GM23338 (cell line): ENCODE results near the gene F2. TPM values are rescaled to one million over a fixed set of nuclear protein-coding genes. Genes with fewer than 3 reads are reported as not detected.
A peak's percentile ranks its signal among the peaks of the same experiment; 100 is the strongest.

Source experiments
- ATAC-seq: fragments of 200-7000 bp; cut with Tn5 transposase; 3 replicates; pipeline ENCODE4 v1.9.1; 2020
- DNase-seq: peaks from one replicate; pipeline ENCODE4 v3.0.0-alpha.2; 2015; ENCODE audit warnings: low spot score
- H2AFZ ChIP-seq: fragments of 200-600 bp; sonication (generic); 2 replicates; pipeline ENCODE4 v1.8.0; 2016; ENCODE audit warnings: antibody characterized with exemption, mild to moderate bottlenecking, moderate library complexity
- H3F3A ChIP-seq: fragments of 200-600 bp; sonication (generic); replicated peaks from 2 replicates; pipeline ENCODE4 v1.8.0; 2017; ENCODE audit warnings: antibody characterized with exemption, mixed run types, low read depth
- H3K27ac ChIP-seq: fragments of 200-600 bp; sonication (generic); 2 replicates; pipeline ENCODE4 v1.6.1; 2016; ENCODE audit warnings: low read depth
- H3K27me3 ChIP-seq: fragments of 200-600 bp; sonication (generic); 2 replicates; pipeline ENCODE4 v1.8.0; 2016; ENCODE audit warnings: mild to moderate bottlenecking, mixed run types, moderate library complexity; ENCODE audit not compliant: insufficient read depth
- H3K36me3 ChIP-seq: fragments of 200-600 bp; sonication (generic); 2 replicates; pipeline ENCODE4 v1.8.0; 2016; ENCODE audit warnings: mild to moderate bottlenecking; ENCODE audit not compliant: insufficient read depth
- H3K4me1 ChIP-seq: fragments of 200-600 bp; sonication (generic); 2 replicates; pipeline ENCODE4 v1.8.0; 2016; ENCODE audit warnings: mild to moderate bottlenecking, moderate library complexity; ENCODE audit not compliant: insufficient read depth
- H3K4me2 ChIP-seq: fragments of 200-600 bp; sonication (generic); 2 replicates; pipeline ENCODE4 v1.7.1; 2017; ENCODE audit warnings: mixed run types
- H3K4me3 ChIP-seq: fragments of 200-600 bp; sonication (generic); 2 replicates; pipeline ENCODE4 v1.6.1; 2016; ENCODE audit warnings: mixed run types
- H3K79me2 ChIP-seq: fragments of 200-600 bp; sonication (generic); replicated peaks from 2 replicates; pipeline ENCODE4 v1.8.0; 2017; ENCODE audit warnings: mild to moderate bottlenecking; ENCODE audit not compliant: insufficient read depth
- H3K9me2 ChIP-seq: fragments of 200-600 bp; sonication (generic); 2 replicates; pipeline ENCODE4 v1.8.0; 2017; ENCODE audit not compliant: insufficient read depth
- H4K20me1 ChIP-seq: fragments of 200-600 bp; sonication (generic); replicated peaks from 2 replicates; pipeline ENCODE4 v1.8.0; 2017; ENCODE audit warnings: mild to moderate bottlenecking; ENCODE audit not compliant: insufficient read depth
- H3K27ac Mint-ChIP-seq: 2 replicates; pipeline ENCODE4 v1.8.0; 2020; ENCODE audit warnings: inconsistent platforms, mild to moderate bottlenecking, moderate library complexity, mixed read lengths
- H3K27me3 Mint-ChIP-seq: 3 replicates; pipeline ENCODE4 v1.8.0; 2022; ENCODE audit warnings: low read depth, mild to moderate bottlenecking, moderate library complexity, mixed read lengths, inconsistent platforms; ENCODE audit not compliant: insufficient read depth, poor library complexity
- H3K36me3 Mint-ChIP-seq: 3 replicates; pipeline ENCODE4 v1.8.0; 2021; ENCODE audit warnings: low read depth, mild to moderate bottlenecking, inconsistent platforms, moderate library complexity, mixed read lengths
- H3K4me1 Mint-ChIP-seq: 3 replicates; pipeline ENCODE4 v1.8.0; 2020; ENCODE audit warnings: mild to moderate bottlenecking, inconsistent platforms, mixed read lengths
- H3K4me3 Mint-ChIP-seq: 3 replicates; pipeline ENCODE4 v1.8.0; 2021; ENCODE audit warnings: moderate library complexity, mild to moderate bottlenecking, inconsistent platforms, mixed read lengths
- H3K9me3 Mint-ChIP-seq: 3 replicates; pipeline ENCODE4 v1.8.0; 2020; ENCODE audit warnings: moderate library complexity, mild to moderate bottlenecking, inconsistent platforms, mixed read lengths
- CREB1 ChIP-seq: fragments of 250-450 bp; sonication (Bioruptor Pico); IDR thresholded peaks from 2 replicates; pipeline ENCODE4 v1.5.0; 2020; ENCODE audit warnings: low read depth, mild to moderate bottlenecking, moderate library complexity
- CTCF ChIP-seq, 2 experiments: fragments of 200-600 bp in 1 of 2; sonication (generic) in 1 of 2; conservative IDR thresholded peaks; 2 replicates each; pipeline versions ENCODE4 v1.5.1 to v1.6.1; 2016 to 2017; ENCODE audit warnings: antibody characterized with exemption in 2 of 2, low read depth in 2 of 2, mild to moderate bottlenecking in 2 of 2, moderate library complexity in 1 of 2
- ETS1 ChIP-seq: IDR thresholded peaks from 2 replicates; pipeline ENCODE4 v1.6.1; 2016; ENCODE audit warnings: antibody characterized with exemption
- EZH2 ChIP-seq: fragments of 200-600 bp; sonication (generic); IDR thresholded peaks from one replicate; pipeline ENCODE4 v1.8.0; 2017; ENCODE audit warnings: antibody characterized with exemption, mild to moderate bottlenecking, low read depth; ENCODE audit not compliant: unreplicated experiment
- EZH2phosphoT487 ChIP-seq: fragments of 200-600 bp; sonication (generic); IDR thresholded peaks from one replicate; pipeline ENCODE4 v1.8.1; 2018; ENCODE audit warnings: antibody characterized with exemption; ENCODE audit not compliant: unreplicated experiment
- JUNB ChIP-seq: IDR thresholded peaks from one replicate; pipeline ENCODE4 v1.6.1; 2016; ENCODE audit warnings: antibody characterized with exemption; ENCODE audit not compliant: unreplicated experiment
- NANOG ChIP-seq: IDR thresholded peaks from 2 replicates; pipeline ENCODE4 v1.6.1; 2016; ENCODE audit warnings: antibody characterized with exemption, borderline replicate concordance
- POLR2AphosphoS5 ChIP-seq: IDR thresholded peaks from 2 replicates; pipeline ENCODE4 v1.6.1; 2016; ENCODE audit warnings: antibody characterized with exemption, low read depth
- REST ChIP-seq: IDR thresholded peaks from one replicate; pipeline ENCODE4 v1.6.1; 2018; ENCODE audit warnings: antibody characterized with exemption; ENCODE audit not compliant: unreplicated experiment
- STAT1 ChIP-seq: IDR thresholded peaks from one replicate; pipeline ENCODE4 v1.6.1; 2016; ENCODE audit warnings: antibody characterized with exemption; ENCODE audit not compliant: unreplicated experiment
- ZNF114 ChIP-seq: fragments of 250-450 bp; sonication (Bioruptor Pico); IDR thresholded peaks from 2 replicates; pipeline ENCODE4 v1.5.0; 2020; ENCODE audit warnings: mild to moderate bottlenecking, moderate library complexity
- ZNF331 ChIP-seq: fragments of 250-450 bp; sonication (Bioruptor Pico); IDR thresholded peaks from 2 replicates; pipeline ENCODE4 v1.5.0; 2020; ENCODE audit warnings: low read depth, mild to moderate bottlenecking, moderate library complexity
- polyA plus RNA-seq: library from polyadenylated mRNA; unstranded; fragments of >200 nt; fragmentation: Nextera tagmentation; extraction: Ambion mirVana; gene quantifications from 2 replicates; pipeline ENCODE4 v1.2.1, GENCODE V29; 2016
- total RNA-seq: library from RNA; depleted of rRNA; stranded (reverse); fragments of >200 nt; shearing (Covaris generic); gene quantifications from 2 replicates; pipeline ENCODE4 v1.2.3, GENCODE V29; 2014
- TF ChIP-seq, protein P1 (sequence below): fragments of 250-450 bp; sonication (Bioruptor Pico); IDR thresholded peaks from 2 replicates; pipeline ENCODE4 v1.5.0; 2020; ENCODE audit warnings: mild to moderate bottlenecking, moderate library complexity

The F2 gene
- total and polyA plus RNA-seq, 2 experiments from 2014 or later = 0.21 TPM; not detected in 1

GRCh38 chr11:46778416-46778815 is 59.4 kb downstream of the F2 start:
- H3F3A ChIP-seq = no peaks in the 10 kb centered on the region
- Mint-ChIP-seq H3K36me3 (peaks cover 72% of the 10 kb centered on the region), H3K4me3 (no peak overlapping the region), H3K4me1 (no peaks in the 10 kb centered on the region), H3K27ac (no peak overlapping the region), H3K9me3 (no peaks in the 10 kb centered on the region), H3K27me3 (peaks cover 2% of the 10 kb centered on the region)
- H3K4me1 ChIP-seq = no peaks in the 10 kb centered on the region
- H3K36me3 ChIP-seq = peaks cover 76% of the 10 kb centered on the region
- H2AFZ ChIP-seq = no peak overlapping the region
- TF ChIP-seq EZH2 (no peak), POLR2AphosphoS5 (no peak), ZNF331 (no peak), ETS1 (no peak), JUNB (no peak), CTCF (conservative IDR thresholded peaks at IDR 0.05; ENCODE audit: low read depth in 2 of 2) (no peak), STAT1 (no peak), EZH2phosphoT487 (no peak), REST (no peak), CREB1 (CRISPR knock-in tag) (no peak), ZNF114 (CRISPR knock-in tag) (no peak), NANOG (no peak)
- TF ChIP-seq, protein P1, sequence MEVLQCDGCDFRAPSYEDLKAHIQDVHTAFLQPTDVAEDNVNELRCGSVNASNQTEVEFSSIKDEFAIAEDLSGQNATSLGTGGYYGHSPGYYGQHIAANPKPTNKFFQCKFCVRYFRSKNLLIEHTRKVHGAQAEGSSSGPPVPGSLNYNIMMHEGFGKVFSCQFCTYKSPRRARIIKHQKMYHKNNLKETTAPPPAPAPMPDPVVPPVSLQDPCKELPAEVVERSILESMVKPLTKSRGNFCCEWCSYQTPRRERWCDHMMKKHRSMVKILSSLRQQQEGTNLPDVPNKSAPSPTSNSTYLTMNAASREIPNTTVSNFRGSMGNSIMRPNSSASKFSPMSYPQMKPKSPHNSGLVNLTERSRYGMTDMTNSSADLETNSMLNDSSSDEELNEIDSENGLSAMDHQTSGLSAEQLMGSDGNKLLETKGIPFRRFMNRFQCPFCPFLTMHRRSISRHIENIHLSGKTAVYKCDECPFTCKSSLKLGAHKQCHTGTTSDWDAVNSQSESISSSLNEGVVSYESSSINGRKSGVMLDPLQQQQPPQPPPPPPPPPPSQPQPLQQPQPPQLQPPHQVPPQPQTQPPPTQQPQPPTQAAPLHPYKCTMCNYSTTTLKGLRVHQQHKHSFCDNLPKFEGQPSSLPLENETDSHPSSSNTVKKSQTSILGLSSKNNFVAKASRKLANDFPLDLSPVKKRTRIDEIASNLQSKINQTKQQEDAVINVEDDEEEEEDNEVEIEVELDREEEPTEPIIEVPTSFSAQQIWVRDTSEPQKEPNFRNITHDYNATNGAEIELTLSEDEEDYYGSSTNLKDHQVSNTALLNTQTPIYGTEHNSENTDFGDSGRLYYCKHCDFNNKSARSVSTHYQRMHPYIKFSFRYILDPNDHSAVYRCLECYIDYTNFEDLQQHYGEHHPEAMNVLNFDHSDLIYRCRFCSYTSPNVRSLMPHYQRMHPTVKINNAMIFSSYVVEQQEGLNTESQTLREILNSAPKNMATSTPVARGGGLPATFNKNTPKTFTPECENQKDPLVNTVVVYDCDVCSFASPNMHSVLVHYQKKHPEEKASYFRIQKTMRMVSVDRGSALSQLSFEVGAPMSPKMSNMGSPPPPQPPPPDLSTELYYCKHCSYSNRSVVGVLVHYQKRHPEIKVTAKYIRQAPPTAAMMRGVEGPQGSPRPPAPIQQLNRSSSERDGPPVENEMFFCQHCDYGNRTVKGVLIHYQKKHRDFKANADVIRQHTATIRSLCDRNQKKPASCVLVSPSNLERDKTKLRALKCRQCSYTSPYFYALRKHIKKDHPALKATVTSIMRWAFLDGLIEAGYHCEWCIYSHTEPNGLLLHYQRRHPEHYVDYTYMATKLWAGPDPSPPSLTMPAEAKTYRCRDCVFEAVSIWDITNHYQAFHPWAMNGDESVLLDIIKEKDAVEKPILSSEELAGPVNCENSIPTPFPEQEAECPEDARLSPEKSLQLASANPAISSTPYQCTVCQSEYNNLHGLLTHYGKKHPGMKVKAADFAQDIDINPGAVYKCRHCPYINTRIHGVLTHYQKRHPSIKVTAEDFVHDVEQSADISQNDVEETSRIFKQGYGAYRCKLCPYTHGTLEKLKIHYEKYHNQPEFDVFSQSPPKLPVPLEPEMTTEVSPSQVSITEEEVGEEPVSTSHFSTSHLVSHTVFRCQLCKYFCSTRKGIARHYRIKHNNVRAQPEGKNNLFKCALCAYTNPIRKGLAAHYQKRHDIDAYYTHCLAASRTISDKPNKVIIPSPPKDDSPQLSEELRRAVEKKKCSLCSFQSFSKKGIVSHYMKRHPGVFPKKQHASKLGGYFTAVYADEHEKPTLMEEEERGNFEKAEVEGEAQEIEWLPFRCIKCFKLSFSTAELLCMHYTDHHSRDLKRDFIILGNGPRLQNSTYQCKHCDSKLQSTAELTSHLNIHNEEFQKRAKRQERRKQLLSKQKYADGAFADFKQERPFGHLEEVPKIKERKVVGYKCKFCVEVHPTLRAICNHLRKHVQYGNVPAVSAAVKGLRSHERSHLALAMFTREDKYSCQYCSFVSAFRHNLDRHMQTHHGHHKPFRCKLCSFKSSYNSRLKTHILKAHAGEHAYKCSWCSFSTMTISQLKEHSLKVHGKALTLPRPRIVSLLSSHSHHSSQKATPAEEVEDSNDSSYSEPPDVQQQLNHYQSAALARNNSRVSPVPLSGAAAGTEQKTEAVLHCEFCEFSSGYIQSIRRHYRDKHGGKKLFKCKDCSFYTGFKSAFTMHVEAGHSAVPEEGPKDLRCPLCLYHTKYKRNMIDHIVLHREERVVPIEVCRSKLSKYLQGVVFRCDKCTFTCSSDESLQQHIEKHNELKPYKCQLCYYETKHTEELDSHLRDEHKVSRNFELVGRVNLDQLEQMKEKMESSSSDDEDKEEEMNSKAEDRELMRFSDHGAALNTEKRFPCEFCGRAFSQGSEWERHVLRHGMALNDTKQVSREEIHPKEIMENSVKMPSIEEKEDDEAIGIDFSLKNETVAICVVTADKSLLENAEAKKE = no peak
- peaks cover 14% of the 10 kb centered on the region for H3K79me2 ChIP-seq
- ATAC-seq = no peak
- H3K9me2 ChIP-seq = no peaks in the 10 kb centered on the region
- no peak overlapping the region for H3K4me3 ChIP-seq
- no peak overlapping the region for H3K4me2 ChIP-seq
- no peak for DNase-seq
- 0 out of 2 replicates have a peak, but pooled peaks cover 18% of the 10 kb centered on the region for H4K20me1 ChIP-seq
- H3K27ac ChIP-seq = peak overlapping the region; percentile 11; the same call in 1 of the 2 replicates
- H3K27me3 ChIP-seq = no peaks in the 10 kb centered on the region
